Measurements from ENCODE around the gene FBXO2. TPM values are rescaled to one million over a fixed set of nuclear protein-coding genes. Genes with fewer than 3 reads are reported as not detected.

Gene FBXO2
- total RNA-seq, 2 experiments from 2014 or later, result 3.2 to 3.7 TPM

DNA sequence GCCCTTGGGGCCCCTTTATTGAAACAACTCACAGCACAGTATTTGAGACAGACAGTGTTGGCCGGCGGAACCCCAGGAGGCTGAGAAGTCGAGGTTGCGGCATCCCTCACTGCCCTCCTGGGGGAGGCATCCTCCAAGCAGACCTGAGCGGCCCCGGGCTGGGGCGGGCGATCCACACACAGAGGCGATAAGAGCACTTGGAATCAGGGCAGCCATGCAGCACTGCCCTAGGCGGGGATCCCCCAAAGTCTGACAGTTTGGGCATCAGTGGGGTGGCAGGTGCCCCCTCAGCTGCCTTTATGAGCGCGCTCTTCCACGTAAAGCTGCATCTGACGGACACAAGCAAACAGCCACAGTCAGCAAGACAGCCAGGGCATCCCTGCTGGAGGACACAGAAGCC, 20.3 kb upstream of the FBXO2 start:
- no peak overlapping the region for H3K4me3 ChIP-seq (ENCODE audit: low read length)
- Mint-ChIP-seq H3K36me3 (ENCODE audit: low read depth) (peaks cover 22% of the 10 kb centered on the region), H3K27me3 (no peaks in the 10 kb centered on the region), H3K4me3 (no peak overlapping the region), H3K4me1 (ENCODE audit: low read depth) (peaks cover 9% of the 10 kb centered on the region), H3K27ac (no peak overlapping the region), H3K9me3 (no peaks in the 10 kb centered on the region)
- DNase-seq (no peak), ATAC-seq (ENCODE audit: poor library complexity) (no peak)
- POLR2A ChIA-PET, result no interaction called here
- H3K4me1 ChIP-seq (ENCODE audit: insufficient read depth, low read length), result peaks cover 4% of the 10 kb centered on the region
- intact Hi-C loops (cut with DNase I, micrococcal nuclease), result no loop called here
- no peak overlapping the region for H3K27ac ChIP-seq (ENCODE audit: low read depth in 1 of 2, low read length in 2 of 2)
- no peaks in the 10 kb centered on the region for H3K9me3 ChIP-seq (ENCODE audit: control insufficient read depth in 1 of 2, insufficient read depth in 1 of 2, low read length in 2 of 2)
- H3K36me3 ChIP-seq (ENCODE audit: insufficient read depth, low read length), result peaks cover 37% of the 10 kb centered on the region
- TF ChIP-seq, protein P1, sequence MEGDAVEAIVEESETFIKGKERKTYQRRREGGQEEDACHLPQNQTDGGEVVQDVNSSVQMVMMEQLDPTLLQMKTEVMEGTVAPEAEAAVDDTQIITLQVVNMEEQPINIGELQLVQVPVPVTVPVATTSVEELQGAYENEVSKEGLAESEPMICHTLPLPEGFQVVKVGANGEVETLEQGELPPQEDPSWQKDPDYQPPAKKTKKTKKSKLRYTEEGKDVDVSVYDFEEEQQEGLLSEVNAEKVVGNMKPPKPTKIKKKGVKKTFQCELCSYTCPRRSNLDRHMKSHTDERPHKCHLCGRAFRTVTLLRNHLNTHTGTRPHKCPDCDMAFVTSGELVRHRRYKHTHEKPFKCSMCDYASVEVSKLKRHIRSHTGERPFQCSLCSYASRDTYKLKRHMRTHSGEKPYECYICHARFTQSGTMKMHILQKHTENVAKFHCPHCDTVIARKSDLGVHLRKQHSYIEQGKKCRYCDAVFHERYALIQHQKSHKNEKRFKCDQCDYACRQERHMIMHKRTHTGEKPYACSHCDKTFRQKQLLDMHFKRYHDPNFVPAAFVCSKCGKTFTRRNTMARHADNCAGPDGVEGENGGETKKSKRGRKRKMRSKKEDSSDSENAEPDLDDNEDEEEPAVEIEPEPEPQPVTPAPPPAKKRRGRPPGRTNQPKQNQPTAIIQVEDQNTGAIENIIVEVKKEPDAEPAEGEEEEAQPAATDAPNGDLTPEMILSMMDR (IDR thresholded peaks at IDR 0.05), result no peak
- CTCF ChIA-PET, result interaction anchor here (1.2 kb wide), 1 partner anchor 11 kb away, joined by 3 read pairs; the partner anchor contains the start of gene FBXO6
- H3K27me3 ChIP-seq (ENCODE audit: control insufficient read depth in 1 of 2, insufficient read depth in 2 of 2, low read length in 2 of 2), result no peaks in the 10 kb centered on the region

DNA sequence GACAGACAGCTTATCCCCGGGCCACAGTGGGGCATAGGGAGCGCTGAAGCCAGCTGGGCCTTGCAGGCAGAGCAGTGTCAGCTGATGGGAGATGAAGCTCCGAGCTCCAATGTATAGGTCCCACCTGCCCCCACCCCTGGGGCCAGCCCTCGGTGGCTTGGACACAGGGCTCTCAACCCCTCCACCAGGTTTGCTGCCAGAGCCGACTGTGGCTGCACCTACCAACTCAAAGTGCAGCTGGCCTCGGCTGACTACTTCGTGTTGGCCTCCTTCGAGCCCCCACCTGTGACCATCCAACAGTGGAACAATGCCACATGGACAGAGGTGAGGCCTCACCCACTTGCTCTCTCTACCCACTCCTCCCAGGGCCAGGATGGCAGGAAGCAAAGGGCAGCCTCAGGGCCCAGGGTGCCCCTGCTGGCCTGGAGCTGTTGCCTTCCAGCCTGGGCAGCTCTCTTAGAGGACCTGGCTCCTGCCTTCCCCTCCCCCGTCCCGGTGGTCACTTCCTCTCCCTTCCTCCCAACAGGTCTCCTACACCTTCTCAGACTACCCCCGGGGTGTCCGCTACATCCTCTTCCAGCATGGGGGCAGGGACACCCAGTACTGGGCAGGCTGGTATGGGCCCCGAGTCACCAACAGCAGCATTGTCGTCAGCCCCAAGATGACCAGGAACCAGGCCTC, 19.0 kb upstream of the FBXO2 start:
- ATAC-seq (ENCODE audit: poor library complexity), result no peak
- intact Hi-C loops (cut with DNase I, micrococcal nuclease), result no loop called here
- POLR2A ChIA-PET, result interaction anchor here (1.1 to 1.3 kb wide), 2 partner anchors 10 to 14 kb away, joined by 4 read pairs; partner anchors contain the start of gene FBXO6
- Histone ChIP-seq H3K27me3 (ENCODE audit: control insufficient read depth in 1 of 2, insufficient read depth in 2 of 2, low read length in 2 of 2) (no peaks in the 10 kb centered on the region), H3K27ac (ENCODE audit: low read depth in 1 of 2, low read length in 2 of 2) (no peak overlapping the region), H3K9me3 (ENCODE audit: control insufficient read depth in 1 of 2, insufficient read depth in 1 of 2, low read length in 2 of 2) (no peaks in the 10 kb centered on the region), H3K4me1 (ENCODE audit: insufficient read depth, low read length) (no peaks in the 10 kb centered on the region), H3K4me3 (ENCODE audit: low read length) (no peak overlapping the region), H3K36me3 (ENCODE audit: insufficient read depth, low read length) (peaks cover 44% of the 10 kb centered on the region)
- Mint-ChIP-seq H3K4me1 (ENCODE audit: low read depth) (no peaks in the 10 kb centered on the region), H3K27ac (no peak overlapping the region), H3K27me3 (no peaks in the 10 kb centered on the region), H3K36me3 (ENCODE audit: low read depth) (peaks cover 27% of the 10 kb centered on the region), H3K4me3 (no peak overlapping the region), H3K9me3 (no peaks in the 10 kb centered on the region)
- DNase-seq, result no peak
- TF ChIP-seq, protein P1 (IDR thresholded peaks at IDR 0.05), result no peak
- CTCF ChIA-PET, result interaction anchor here (0.7 to 1.4 kb wide), 2 partner anchors 9 to 13 kb away, joined by 4 to 5 read pairs; partner anchors contain the start of gene FBXO6

- ChIA-PET POLR2A (no interaction called here), CTCF (no interaction called here)
- Histone ChIP-seq H3K27me3 (ENCODE audit: control insufficient read depth in 1 of 2, insufficient read depth in 2 of 2, low read length in 2 of 2) (no peaks in the 10 kb centered on the region), H3K36me3 (ENCODE audit: insufficient read depth, low read length) (peaks cover 41% of the 10 kb centered on the region), H3K27ac (ENCODE audit: low read depth in 1 of 2, low read length in 2 of 2) (no peak overlapping the region), H3K4me3 (ENCODE audit: low read length) (no peak overlapping the region), H3K9me3 (ENCODE audit: control insufficient read depth in 1 of 2, insufficient read depth in 1 of 2, low read length in 2 of 2) (no peaks in the 10 kb centered on the region), H3K4me1 (ENCODE audit: insufficient read depth, low read length) (no peaks in the 10 kb centered on the region)
- Mint-ChIP-seq H3K4me3 (no peak overlapping the region), H3K27me3 (no peaks in the 10 kb centered on the region), H3K4me1 (ENCODE audit: low read depth) (no peaks in the 10 kb centered on the region), H3K36me3 (ENCODE audit: low read depth) (peaks cover 27% of the 10 kb centered on the region), H3K27ac (no peak overlapping the region), H3K9me3 (no peaks in the 10 kb centered on the region)
- DNase-seq, result no peak
- intact Hi-C loops (cut with DNase I, micrococcal nuclease), result no loop called here
- TF ChIP-seq, protein P1 (IDR thresholded peaks at IDR 0.05), result no peak
- no peak for ATAC-seq (ENCODE audit: poor library complexity)
Observed at GRCh38 chr1:11671544-11672286, 17.5 kb upstream of the FBXO2 start.

All from CD4-positive, alpha-beta T cell (primary cell).